Cerebellar cortex (tissue), 1 donor: ENCODE data around the gene PDE6C.

ENCODE experiments used
- DNase-seq: peaks from one replicate; pipeline ENCODE4 v3.0.0-alpha.2; 2015; ENCODE audit warnings: low spot score

Gene PDE6C

DNA sequence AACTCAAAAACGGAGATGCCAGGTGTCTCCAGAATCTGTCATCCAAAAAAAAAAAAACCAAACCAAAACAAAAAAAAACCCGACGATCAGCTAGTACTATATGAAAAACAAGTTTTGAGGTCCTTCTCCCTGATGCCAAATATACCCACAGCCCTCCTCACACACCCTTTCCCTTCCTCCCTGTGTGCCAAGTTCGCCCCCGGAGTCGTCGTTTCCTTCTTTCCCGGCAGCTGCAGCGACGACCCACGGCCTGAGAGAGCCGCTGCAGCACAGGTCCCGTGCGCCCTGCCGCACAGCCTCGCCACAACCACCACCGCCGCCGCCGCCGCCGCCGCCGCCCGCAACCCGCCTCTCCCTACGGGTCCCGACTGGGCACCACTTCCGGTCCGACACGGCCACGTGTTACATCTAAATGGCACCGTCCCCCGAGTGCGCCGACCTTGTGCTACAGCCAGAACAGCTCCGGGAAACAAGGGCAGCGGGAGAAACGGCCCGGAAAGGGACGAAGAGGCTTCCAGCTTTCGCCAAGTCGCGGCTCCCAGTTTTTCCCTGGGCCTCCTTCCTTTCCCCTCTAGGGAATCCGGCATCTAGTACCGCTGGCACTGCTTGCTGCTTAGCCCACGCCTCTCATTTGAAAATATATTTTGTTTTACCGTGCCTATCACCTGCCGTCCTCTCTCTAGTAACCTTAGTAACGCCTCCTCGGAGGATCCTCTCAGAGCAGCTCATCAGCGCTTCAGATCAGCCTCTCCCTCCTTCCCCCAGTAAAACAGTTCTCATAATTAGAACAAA, 90.1 kb downstream of the PDE6C start, which contains the start of gene FRA10AC1:
TSS of gene FRA10AC1 (minus strand) at position 383 of the 792 bp plus-strand sequence. CDS start 2,486 bp downstream, outside the sequence.
- peak; percentile 89 for DNase-seq

- DNase-seq: peak; percentile 60
These were observed 90.7 kb downstream of the PDE6C start for GRCh38 chr10:93703066-93703465.

- no peak for DNase-seq
These were observed 91.5 kb downstream of the PDE6C start for GRCh38 chr10:93703841-93704240.

DNA sequence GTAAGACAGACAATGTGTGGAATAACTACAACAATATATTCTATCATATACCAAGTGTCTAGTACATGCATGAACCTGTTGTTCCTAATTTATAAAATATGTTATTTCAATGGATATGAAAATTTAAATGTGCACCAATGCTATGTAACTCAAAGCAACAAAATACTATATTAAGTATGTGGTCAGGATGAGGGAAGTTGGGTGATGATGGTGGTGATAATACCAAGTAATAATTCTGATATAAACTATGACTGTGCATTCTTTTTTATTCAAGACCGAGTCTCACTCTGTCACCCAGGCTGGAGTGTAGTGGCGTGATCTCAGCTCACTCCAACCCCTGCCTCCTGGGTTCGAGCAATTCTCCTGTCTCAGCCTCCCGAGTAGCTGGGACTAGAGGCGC, 92.1 kb downstream of the PDE6C start:
- DNase-seq: no peak

- no peak for DNase-seq
These were observed 95.3 kb downstream of the PDE6C start for GRCh38 chr10:93707623-93708022.

GRCh38 chr10:93710333-93710909, 98.1 kb downstream of the PDE6C start:
- DNase-seq: no peak

DNA sequence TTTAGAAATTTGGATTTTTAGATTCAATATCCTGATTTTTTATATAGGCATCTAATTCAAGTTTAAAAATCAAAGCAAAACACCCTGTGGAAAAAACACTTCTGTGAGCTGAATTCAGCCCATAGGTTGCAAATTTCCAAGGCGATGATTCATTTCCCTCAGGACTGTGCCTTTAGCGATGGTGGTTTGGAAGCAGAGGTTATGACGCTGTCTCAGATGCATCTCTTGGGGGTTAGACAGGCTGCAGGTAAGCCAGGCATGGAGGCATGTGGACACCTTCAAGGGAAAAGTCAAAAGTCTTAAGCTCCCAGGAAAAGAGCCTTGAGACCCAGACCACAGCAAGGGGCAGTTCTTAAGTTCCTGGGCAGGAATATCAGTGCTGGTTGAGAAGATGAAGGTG, 99.6 kb downstream of the PDE6C start:
- no peak for DNase-seq

DNA sequence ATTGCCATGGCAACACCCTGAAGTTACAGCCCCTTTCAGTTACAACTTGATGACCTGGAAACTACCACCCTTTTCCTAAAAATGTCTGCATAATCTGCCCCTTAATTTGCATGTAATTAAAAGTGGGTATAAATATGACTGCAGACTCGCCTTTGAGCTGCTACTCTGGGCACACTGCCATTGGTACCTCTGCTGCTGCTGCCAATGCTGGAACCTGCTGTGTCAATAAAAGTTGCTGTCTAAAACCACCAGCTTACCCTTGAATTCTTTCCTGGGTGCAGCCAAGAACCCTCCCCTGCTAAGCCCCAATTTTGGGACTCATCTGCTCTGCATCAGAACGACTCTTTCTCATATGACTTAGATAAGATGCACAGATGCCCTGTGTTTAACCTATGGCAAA, 100.3 kb downstream of the PDE6C start:
- no peak for DNase-seq

DNA sequence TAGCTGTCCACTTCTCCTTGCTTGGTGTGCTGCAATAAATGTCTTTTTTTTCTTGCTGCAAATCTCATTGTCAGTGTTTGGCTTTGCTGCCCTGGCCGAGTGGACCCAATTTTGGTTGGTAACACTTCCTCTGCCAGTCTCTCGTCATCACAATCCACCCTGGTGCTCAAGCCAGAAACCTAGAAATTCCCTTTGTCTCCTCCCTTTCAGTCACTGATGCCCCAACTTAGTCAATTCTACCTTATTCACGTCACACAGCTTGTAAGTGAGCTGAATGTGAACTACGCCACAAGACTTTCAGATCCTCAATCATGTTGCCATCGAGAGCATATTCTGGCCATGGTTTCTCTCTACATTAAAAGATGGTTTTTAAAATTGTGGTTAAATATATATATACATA, 103.0 kb downstream of the PDE6C start:
- DNase-seq: no peak
